ENCODE results near the gene XPO4.

DNA sequence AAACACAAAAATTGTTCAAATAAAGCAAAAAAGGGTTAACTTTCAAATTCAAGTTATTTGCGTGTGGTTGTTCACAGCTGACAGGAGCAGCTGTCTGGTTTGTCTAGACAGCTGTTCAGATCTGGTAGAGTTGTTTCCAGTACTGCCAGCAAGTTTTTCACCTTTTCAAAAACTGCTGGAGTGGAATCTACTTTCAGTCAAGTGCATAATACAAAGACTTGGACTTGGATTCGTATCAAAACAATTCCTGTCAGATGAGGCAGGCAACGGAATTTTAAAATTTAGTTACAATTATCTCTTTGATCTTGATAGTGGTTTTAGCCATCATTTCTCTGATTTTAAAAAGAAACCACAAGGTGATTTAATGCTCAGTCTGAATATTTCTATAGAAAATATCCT lies 77.1 kb downstream of the XPO4 start:
- TF ChIP-seq SIN3A (IDR thresholded peaks at IDR 0.05; ENCODE audit: borderline replicate concordance, insufficient read depth, low read length) (no peak), POLR2AphosphoS5 (IDR thresholded peaks at IDR 0.05; ENCODE audit: low read depth, low read length) (no peak), TAF1 (IDR thresholded peaks at IDR 0.05; ENCODE audit: borderline replicate concordance, insufficient read depth, low read length) (no peak)
- TF ChIP-seq, protein P1, sequence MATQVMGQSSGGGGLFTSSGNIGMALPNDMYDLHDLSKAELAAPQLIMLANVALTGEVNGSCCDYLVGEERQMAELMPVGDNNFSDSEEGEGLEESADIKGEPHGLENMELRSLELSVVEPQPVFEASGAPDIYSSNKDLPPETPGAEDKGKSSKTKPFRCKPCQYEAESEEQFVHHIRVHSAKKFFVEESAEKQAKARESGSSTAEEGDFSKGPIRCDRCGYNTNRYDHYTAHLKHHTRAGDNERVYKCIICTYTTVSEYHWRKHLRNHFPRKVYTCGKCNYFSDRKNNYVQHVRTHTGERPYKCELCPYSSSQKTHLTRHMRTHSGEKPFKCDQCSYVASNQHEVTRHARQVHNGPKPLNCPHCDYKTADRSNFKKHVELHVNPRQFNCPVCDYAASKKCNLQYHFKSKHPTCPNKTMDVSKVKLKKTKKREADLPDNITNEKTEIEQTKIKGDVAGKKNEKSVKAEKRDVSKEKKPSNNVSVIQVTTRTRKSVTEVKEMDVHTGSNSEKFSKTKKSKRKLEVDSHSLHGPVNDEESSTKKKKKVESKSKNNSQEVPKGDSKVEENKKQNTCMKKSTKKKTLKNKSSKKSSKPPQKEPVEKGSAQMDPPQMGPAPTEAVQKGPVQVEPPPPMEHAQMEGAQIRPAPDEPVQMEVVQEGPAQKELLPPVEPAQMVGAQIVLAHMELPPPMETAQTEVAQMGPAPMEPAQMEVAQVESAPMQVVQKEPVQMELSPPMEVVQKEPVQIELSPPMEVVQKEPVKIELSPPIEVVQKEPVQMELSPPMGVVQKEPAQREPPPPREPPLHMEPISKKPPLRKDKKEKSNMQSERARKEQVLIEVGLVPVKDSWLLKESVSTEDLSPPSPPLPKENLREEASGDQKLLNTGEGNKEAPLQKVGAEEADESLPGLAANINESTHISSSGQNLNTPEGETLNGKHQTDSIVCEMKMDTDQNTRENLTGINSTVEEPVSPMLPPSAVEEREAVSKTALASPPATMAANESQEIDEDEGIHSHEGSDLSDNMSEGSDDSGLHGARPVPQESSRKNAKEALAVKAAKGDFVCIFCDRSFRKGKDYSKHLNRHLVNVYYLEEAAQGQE (IDR thresholded peaks at IDR 0.05; ENCODE audit: insufficient read depth in 1 of 2, low read depth in 2 of 2, low read length in 2 of 2) = no peak
